ENCODE measurements around the gene ANKRD12.

- TF ChIP-seq CTCF (IDR thresholded peaks at IDR 0.05): no peak
- TF ChIP-seq EP300 (IDR thresholded peaks at IDR 0.05): no peak
- no peak for TF ChIP-seq POLR2A (IDR thresholded peaks at IDR 0.05)
Observed at GRCh38 chr18:9223356-9223755, 86.8 kb downstream of the ANKRD12 start.
